Measurements from ENCODE around the gene NAA35.

The NAA35 gene

DNA sequence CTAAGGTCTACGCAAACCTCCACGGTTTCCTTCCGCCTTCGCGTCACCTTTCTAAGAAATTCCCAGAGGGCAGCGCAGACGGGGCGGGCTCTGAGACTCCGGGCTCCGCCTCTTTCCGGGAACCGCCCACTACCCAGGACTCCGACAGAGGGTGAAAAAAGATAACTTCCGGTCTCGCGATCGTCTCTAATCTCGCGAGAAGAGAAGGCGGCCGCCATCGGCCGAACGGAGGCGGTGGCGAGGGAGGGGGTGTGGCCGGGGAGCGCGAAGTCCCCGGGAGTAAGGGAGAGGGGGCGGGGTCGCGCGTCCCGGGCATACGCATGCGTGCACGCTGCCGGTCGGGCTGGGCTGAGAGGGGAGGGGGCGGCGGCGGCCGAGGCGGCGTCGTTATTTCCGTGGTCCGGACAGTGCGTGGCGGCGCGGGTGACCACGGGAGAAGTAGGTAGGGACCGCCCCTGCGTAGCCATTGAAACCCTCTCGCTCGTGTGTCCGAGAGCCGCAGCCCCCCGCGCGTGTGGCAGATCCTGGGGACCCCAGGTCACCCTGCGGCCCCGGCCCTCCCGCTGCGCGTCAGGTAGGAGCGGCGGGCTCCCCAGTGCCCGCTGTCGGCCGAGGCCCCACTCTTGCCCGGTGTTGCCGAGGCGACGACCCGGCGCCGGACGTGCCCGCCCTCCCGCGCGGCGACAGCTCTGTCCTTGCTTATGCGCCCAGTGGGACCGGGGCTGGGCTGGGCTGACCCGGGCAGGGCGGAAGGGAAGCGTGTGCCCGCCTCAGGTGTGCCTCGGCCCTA, at the start of gene NAA35:
NAA35 (plus strand) TSS at position 315 of the 790 bp plus-strand sequence. CDS start 1,014 bp downstream, outside the sequence.
- DNase-seq (ENCODE audit: low read depth in 2 of 2): peak; percentile 99
- TF ChIP-seq CTCF (IDR thresholded peaks at IDR 0.05; ENCODE audit: low read depth, low read length): no peak

DNA sequence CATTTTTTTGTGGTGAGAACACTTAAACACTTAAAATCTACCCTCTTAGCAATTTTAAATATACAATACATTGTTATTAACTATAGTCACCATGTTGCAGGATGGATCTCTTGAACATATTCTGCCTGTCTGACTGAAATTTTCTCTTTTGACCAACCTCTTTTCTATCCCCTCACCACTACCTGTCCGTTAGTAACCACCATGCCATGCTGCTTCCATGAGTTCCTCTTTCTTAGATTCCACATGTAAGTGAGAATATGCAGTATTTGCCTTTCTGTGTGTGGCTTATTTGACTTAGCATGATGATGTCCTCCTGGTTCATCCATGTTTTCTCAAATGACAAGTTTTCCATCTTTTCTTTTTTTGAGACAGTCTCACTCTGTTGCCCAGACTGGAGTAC, 48.5 kb upstream of the NAA35 start:
- no peak for DNase-seq (ENCODE audit: low read depth in 2 of 2)
- TF ChIP-seq CTCF (IDR thresholded peaks at IDR 0.05; ENCODE audit: low read depth, low read length): no peak
- no peak overlapping the region for H3K4me3 ChIP-seq (replicated peaks in 1 of 2; ENCODE audit: low read depth in 2 of 2, low read length in 2 of 2)

More for the DNA sequence above, at the start of gene NAA35:
- H3K4me3 ChIP-seq (replicated peaks in 1 of 2; ENCODE audit: low read depth in 2 of 2, low read length in 2 of 2): peak within 1 kb of the TSS; percentile 84 to 96

- DNase-seq (ENCODE audit: low read depth in 2 of 2): no peak
- H3K4me3 ChIP-seq (replicated peaks in 1 of 2; ENCODE audit: low read depth in 2 of 2, low read length in 2 of 2): no peak overlapping the region
- no peak for TF ChIP-seq CTCF (IDR thresholded peaks at IDR 0.05; ENCODE audit: low read depth, low read length)
Measured at GRCh38 chr9:85895685-85896084, 45.3 kb upstream of the NAA35 start.

- no peak for DNase-seq (ENCODE audit: low read depth in 2 of 2)
- H3K4me3 ChIP-seq (replicated peaks in 1 of 2; ENCODE audit: low read depth in 2 of 2, low read length in 2 of 2): no peak overlapping the region
- no peak for TF ChIP-seq CTCF (IDR thresholded peaks at IDR 0.05; ENCODE audit: low read depth, low read length)
Measured at GRCh38 chr9:85897848-85898247, 43.1 kb upstream of the NAA35 start.

DNA sequence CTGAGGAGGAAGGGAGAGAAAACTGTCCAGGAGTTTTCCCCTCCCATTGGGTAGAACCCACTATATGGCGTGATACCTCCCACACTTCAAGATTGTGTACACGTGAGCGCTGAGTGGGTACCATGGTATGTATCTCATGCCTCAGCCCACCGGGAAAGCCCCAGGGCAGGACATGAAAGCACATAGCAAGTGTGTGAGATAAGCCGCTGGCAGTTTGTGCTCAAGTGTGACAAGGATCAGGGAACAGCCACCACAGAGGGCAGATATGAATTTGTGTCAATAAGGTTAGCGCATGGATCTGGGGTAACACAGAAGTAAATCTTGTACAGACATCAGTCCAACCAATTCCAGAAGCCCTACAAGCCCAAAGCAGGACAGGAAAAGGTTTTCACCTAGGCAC, 42.6 kb upstream of the NAA35 start:
- no peak for DNase-seq (ENCODE audit: low read depth in 2 of 2)
- H3K4me3 ChIP-seq (replicated peaks in 1 of 2; ENCODE audit: low read depth in 2 of 2, low read length in 2 of 2): no peak overlapping the region
- TF ChIP-seq CTCF (IDR thresholded peaks at IDR 0.05; ENCODE audit: low read depth, low read length): no peak

DNA sequence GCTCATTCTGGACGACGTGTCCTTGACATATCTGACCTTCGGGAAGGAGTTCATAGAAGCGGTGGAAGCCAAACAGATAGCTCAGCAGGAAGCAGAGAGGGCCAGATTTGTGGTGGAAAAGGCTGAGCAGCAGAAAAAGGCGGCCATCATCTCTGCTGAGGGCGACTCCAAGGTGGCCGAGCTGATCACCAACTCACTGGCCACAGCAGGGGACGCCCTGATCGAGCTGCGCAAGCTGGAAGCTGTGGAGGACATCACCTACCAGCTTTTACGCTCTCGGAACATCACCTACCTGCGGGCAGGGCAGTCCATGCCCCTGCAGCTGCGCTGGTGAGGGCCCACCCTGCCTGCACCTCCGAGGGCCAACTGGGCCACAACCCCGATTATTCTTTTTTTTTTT, 41.6 kb upstream of the NAA35 start:
- TF ChIP-seq CTCF (IDR thresholded peaks at IDR 0.05; ENCODE audit: low read depth, low read length): no peak

More for the DNA sequence above, 41.6 kb upstream of the NAA35 start:
- DNase-seq (ENCODE audit: low read depth in 2 of 2): no peak
- no peak overlapping the region for H3K4me3 ChIP-seq (replicated peaks in 1 of 2; ENCODE audit: low read depth in 2 of 2, low read length in 2 of 2)

All from cardiac fibroblast (primary cell).